AG09309 (cell line): ENCODE data around the gene TMEM106A.
A peak's percentile ranks its signal among the peaks of the same experiment; 100 is the strongest.

ENCODE experiments used
- DNase-seq: peaks from one replicate; pipeline ENCODE4 v3.0.0-alpha.2; 2010; ENCODE audit warnings: low read depth
- H3K4me3 ChIP-seq: 2 replicates; pipeline ENCODE4 v1.5.1; 2011; ENCODE audit warnings: mild to moderate bottlenecking, low read depth, low read length, moderate library complexity; ENCODE audit not compliant: control insufficient read depth
- TF ChIP-seq, protein P1 (sequence below): IDR thresholded peaks from 2 replicates; pipeline ENCODE4 v1.5.1; 2011; ENCODE audit warnings: mild to moderate bottlenecking, low read depth, low read length, inconsistent platforms; ENCODE audit not compliant: insufficient read depth, control insufficient read depth; ENCODE audit errors: missing control alignments

The TMEM106A gene

GRCh38 chr17:43210576-43210975 is 1.1 kb upstream of the TMEM106A start:
- H3K4me3 ChIP-seq = no peak overlapping the region
- TF ChIP-seq, protein P1, sequence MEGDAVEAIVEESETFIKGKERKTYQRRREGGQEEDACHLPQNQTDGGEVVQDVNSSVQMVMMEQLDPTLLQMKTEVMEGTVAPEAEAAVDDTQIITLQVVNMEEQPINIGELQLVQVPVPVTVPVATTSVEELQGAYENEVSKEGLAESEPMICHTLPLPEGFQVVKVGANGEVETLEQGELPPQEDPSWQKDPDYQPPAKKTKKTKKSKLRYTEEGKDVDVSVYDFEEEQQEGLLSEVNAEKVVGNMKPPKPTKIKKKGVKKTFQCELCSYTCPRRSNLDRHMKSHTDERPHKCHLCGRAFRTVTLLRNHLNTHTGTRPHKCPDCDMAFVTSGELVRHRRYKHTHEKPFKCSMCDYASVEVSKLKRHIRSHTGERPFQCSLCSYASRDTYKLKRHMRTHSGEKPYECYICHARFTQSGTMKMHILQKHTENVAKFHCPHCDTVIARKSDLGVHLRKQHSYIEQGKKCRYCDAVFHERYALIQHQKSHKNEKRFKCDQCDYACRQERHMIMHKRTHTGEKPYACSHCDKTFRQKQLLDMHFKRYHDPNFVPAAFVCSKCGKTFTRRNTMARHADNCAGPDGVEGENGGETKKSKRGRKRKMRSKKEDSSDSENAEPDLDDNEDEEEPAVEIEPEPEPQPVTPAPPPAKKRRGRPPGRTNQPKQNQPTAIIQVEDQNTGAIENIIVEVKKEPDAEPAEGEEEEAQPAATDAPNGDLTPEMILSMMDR = no peak
- DNase-seq = no peak

- peak overlapping the region; percentile 72 for H3K4me3 ChIP-seq
- no peak for DNase-seq
- TF ChIP-seq, protein P1 = no peak
Observed at GRCh38 chr17:43211123-43211479, 574 bp upstream of the TMEM106A start.

- TF ChIP-seq, protein P1 = no peak
- peak overlapping the region; percentile 72 for H3K4me3 ChIP-seq
- no peak for DNase-seq
Observed at GRCh38 chr17:43212641-43213490, 1.2 kb downstream of the TMEM106A start.

DNA sequence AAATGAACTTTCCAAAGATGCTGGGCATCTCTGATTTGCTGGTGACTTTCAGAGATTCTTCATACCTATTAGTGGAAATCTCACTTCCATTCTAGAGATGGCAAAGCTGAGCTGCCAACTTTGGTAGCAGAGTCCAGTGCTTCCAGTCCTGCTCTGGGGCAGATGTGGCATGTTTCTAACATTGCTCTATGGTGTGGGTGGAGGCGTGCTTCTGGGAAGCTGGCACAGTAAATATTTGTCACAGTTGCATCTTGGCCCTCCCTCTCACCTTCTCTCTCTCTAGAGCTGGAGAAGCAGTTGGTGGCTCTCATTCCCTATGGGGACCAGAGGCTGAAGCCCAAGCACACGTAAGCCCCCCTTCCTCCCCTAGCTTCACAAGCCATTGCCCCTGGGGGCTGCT is 1.9 kb downstream of the TMEM106A start:
- DNase-seq = no peak
- TF ChIP-seq, protein P1 = no peak
- no peak overlapping the region for H3K4me3 ChIP-seq

DNA sequence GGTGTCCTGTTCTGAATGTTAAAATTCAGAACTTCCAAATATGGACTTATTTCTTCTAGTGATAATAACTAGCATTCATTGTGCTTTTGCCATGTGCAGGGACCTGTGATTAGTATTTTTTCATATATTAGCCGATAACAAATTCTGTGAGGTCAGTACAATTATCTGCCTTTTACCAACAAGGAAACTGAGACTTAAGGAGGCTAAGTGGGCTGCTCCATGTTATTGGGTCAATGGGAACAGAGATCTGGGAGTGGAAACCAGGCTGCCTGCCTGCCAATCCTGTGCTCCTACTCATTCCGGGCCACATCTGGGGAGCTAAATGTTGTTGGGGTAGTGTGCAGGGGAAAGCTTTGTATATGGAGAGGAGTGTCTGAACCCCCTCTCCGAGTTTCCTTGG is 3.7 kb downstream of the TMEM106A start:
- no peak for DNase-seq
- no peak overlapping the region for H3K4me3 ChIP-seq
- TF ChIP-seq, protein P1 = no peak

DNA sequence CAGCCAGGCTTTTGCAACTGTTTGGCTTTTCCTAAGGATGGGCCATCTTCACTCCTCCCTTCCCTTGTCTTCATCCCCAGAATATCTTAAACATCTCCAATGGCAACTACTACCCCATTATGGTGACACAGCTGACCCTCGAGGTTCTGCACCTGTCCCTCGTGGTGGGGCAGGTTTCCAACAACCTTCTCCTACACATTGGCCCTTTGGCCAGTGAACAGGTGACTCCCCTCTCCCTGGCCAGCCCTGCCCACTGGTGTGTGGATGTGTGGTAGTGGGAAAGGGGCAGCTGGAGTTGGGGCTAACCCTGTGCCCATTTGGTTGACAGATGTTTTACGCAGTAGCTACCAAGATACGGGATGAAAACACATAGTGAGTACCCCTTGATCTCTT is 4.7 kb downstream of the TMEM106A start:
- no peak for DNase-seq
- H3K4me3 ChIP-seq = no peak overlapping the region
- TF ChIP-seq, protein P1 = no peak
